IPS-18c (cell line): Measurements from ENCODE around the gene KCTD1.

Experiments used
- H3K4me3 ChIP-seq: 2 replicates; pipeline ENCODE4 v1.7.0; 2013; ENCODE audit warnings: low read depth, mild to moderate bottlenecking, low read length, moderate library complexity; ENCODE audit not compliant: insufficient read depth
- H3K9me3 ChIP-seq: one replicate; pipeline ENCODE4 v1.6.1; 2013; ENCODE audit warnings: mild to moderate bottlenecking, low read length, moderate library complexity; ENCODE audit not compliant: control insufficient read depth, insufficient read depth

The KCTD1 gene

DNA sequence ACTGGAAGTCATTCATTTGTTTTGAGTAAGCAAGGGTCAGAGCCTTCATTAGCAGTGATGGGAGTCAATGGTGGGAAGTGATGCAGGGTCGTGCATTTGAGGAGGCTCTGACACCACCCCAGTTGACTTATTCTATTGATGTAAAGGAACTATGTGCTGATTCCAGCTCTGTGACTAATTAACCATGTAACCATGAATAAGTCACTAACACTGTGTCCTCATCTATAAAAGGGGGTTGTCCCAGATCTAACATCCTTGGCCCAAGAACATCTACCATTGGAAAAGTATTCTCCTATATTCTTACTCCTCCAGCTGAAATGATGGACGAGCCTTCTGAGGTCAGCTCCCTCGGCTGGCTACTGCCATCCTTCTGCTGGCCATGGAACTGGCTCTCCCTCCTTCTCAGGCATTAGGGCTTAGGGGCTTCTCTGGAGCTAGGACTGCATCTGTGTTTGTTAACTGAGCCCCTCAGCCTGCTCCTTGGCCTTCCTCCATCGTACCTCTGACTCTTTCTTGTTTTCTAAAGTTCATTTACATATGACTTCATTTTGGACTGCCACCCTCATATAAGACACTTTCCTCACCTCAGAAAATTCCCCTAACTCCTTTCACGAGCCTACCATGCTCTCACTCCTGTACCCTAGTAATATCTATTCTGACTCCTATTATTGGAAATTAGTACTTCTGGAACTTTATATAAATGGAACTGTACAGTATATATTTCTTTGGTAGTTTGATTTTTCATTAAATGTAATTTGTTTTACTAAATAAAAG is 115.5 kb downstream of the KCTD1 start:
- Histone ChIP-seq H3K4me3 (no peak overlapping the region), H3K9me3 (no peaks in the 10 kb centered on the region)

GRCh38 chr18:26429535-26430226 is 118.7 kb downstream of the KCTD1 start:
- H3K4me3 ChIP-seq, result no peak overlapping the region
- no peaks in the 10 kb centered on the region for H3K9me3 ChIP-seq

GRCh38 chr18:26425148-26425531 is 123.2 kb downstream of the KCTD1 start:
- no peaks in the 10 kb centered on the region for H3K9me3 ChIP-seq
- no peak overlapping the region for H3K4me3 ChIP-seq

DNA sequence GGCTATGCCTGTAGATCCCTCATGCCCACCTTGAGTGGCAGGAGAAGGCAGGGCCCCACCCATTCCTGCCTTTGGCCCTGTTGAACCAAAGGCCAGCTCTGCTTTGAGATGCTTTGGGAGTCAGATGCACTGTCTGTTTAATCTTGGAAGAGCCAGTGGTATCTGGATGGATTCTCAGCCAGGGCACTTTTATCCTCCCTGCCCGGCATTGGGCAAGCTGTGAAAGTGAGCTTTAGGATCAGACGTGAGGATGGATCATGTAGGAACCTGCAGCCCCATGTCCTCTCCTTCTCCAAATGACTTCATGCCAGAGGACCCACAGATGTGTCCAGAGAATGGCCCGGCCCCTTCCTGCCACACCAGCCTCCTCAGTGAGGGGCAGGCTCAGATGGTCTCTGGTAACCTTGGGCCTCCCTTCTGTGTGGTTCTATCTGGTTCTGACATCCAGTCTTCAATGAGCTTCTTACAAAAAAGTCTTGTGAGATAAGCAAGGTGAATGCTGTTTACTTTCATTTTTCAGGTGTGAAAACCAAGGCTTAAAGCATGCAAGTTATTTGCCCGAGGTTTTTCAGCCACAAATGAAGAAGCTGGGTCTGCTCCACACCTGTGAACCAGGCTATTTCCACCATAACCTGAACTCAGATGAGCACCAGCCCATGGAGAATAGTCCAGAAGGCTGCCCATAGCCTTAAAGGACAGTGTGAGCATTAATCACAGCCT is 123.8 kb downstream of the KCTD1 start:
- no peak overlapping the region for H3K4me3 ChIP-seq
- no peaks in the 10 kb centered on the region for H3K9me3 ChIP-seq

DNA sequence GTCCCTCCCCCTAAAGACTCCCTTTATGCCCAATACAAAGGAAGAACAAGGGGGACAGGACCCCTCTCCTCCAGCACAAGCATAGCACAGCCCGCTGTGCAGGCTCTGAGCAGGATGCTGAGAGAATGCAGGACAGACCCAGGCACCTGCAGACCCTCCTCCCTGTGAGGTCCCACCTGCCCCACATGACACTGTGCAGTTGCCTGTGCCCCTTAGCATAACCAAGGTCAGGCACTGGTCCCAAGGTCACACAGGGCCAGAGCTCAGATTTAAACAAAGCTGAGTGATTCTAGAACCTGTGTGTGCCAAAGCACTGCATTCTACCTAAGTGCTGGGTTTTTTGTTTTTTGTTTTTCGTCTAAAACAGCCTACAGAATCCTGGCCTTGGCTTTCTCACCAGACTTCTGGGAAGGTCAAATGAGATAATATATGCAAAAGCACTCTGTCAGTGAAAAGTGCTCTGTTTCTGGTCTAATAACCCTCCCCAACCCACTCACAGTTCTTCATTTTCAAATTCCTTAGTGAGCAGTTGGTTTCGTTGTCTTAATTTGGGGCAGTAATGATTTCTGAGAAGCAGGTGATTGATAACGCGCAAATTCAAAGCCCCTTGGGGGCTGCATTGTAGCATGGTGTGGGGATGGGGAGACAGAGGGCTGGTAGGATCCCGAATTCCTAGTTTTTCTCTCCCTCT is 125.7 kb downstream of the KCTD1 start:
- Histone ChIP-seq H3K9me3 (no peaks in the 10 kb centered on the region), H3K4me3 (no peak overlapping the region)

- H3K9me3 ChIP-seq, result no peaks in the 10 kb centered on the region
- no peak overlapping the region for H3K4me3 ChIP-seq
Measured at GRCh38 chr18:26421931-26422330, 126.4 kb downstream of the KCTD1 start.

GRCh38 chr18:26421503-26421902 is 126.8 kb downstream of the KCTD1 start:
- no peaks in the 10 kb centered on the region for H3K9me3 ChIP-seq
- H3K4me3 ChIP-seq, result no peak overlapping the region

GRCh38 chr18:26419746-26420145 is 128.6 kb downstream of the KCTD1 start:
- Histone ChIP-seq H3K4me3 (no peak overlapping the region), H3K9me3 (no peaks in the 10 kb centered on the region)

DNA sequence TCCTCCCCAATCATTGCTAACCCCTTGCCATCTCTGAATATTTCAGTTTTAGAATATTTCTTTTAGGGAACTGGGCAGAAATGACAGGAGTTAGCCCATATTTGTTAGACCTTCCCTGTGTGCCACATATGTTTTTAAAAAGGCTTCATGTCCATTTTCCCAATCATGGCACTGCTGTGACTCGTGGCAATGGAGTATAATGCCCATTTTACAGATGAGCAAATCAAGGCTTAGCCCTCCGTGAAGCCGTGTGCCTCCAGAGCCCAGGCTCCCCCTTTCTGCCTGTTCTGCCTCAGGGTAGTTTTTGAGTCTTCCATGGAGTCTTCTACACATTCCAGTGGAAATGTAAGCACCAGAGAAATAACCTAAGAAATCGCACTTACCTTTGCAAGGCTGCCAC is 130.1 kb downstream of the KCTD1 start:
- Histone ChIP-seq H3K9me3 (no peaks in the 10 kb centered on the region), H3K4me3 (no peak overlapping the region)

DNA sequence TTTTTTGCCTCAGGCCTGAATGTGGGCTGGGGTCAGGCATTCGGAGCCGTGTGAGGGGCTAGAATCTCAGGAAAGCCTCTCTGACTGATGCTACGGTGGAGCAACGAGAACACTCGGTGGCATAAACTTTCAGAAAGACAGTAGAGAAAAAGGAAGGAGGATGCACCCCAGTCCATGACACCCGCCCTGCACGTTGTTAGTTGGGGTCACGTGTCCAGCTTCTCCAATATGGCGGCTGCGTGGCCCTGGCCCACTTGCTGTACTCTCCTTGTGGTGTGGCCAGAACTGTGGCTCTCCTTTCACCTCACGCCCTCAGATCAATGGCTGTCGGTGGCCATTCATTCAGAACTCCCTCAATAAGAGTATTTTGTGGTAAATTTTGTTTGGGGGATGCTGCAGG is 131.2 kb downstream of the KCTD1 start:
- Histone ChIP-seq H3K9me3 (no peaks in the 10 kb centered on the region), H3K4me3 (no peak overlapping the region)

DNA sequence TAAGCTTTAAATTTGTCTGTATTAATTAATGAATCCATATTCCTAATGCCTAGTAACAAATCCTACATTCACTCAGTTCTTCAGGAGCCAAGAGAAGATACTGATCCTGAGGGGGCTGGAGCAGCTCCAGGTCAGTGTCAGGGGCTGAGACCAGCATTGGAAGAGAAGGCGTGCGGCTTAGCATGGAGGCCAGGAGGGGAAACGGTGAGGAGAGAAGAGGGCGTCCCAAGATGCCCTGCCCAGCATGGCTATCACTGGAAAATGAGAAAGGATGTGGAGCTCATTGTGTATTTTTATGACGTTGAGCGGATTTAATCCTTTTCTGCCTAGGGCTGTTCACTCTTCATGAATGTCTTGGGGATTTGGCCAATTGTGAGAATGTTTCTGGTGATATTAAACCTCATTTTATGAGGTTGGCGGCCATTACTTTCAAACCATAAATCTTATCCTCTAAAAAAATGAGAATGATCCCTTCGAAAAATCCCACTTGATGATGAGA is 131.7 kb downstream of the KCTD1 start:
- Histone ChIP-seq H3K9me3 (no peaks in the 10 kb centered on the region), H3K4me3 (no peak overlapping the region)

DNA sequence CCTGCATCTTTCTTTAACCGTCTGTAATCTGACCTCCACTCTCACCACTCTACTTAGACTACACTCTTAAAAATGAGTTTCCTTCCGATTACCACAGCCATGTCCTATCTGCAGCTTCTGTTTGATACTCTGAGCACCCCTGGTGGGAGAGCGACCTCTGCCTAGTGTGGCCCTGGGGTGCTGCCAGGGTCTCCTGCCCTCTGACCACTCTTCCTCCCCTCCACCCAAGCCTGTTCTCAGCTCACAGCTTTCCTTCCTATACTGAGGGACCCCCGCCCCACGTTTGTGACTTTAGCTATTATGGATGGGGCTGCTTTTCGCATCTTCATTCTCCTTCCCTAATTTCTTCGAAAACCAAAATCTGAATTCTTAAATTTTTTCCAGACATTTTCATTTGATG is 132.7 kb downstream of the KCTD1 start:
- no peak overlapping the region for H3K4me3 ChIP-seq
- H3K9me3 ChIP-seq, result no peaks in the 10 kb centered on the region

- Histone ChIP-seq H3K4me3 (no peak overlapping the region), H3K9me3 (no peaks in the 10 kb centered on the region)
Measured at GRCh38 chr18:26414901-26415440, 133.4 kb downstream of the KCTD1 start.

GRCh38 chr18:26409091-26409490 is 139.3 kb downstream of the KCTD1 start:
- H3K4me3 ChIP-seq, result no peak overlapping the region
- H3K9me3 ChIP-seq, result no peaks in the 10 kb centered on the region

- no peaks in the 10 kb centered on the region for H3K9me3 ChIP-seq
- no peak overlapping the region for H3K4me3 ChIP-seq
Measured at GRCh38 chr18:26407736-26408601, 140.4 kb downstream of the KCTD1 start.

DNA sequence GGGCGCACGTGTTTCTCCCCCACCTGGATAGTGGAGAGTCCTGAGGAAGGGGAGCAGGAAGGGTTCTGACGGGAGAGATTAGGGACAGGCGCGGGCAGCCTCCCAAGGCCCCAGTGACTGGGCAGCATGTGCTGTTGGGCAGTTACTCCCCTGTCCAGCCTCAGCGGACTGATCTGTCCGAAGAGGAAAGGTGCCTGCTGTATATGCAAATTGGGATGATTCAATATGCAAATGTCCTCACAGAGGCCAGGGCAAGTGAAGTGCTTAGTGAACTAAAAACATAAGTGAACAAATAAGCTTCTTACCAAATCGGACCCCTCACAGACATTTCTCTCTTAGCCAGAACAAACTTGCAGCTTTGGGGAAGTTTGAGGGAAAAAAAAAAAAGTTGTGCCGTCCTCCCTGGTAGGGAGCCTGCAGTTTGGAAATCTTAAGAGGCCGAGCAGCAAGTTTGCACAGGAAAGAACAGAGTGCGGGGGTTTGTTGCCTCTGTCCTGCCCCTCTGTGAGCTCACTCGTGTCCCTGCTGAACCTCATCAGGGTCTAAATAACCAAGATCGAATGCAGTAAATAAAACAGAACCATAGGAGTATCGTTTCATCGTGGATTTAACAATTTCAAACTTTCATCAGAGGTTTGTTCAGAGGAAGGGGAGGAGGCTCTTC is 141.4 kb downstream of the KCTD1 start:
- Histone ChIP-seq H3K9me3 (no peaks in the 10 kb centered on the region), H3K4me3 (no peak overlapping the region)
